OCI-LY1 (cell line): ENCODE data around the gene MTUS2.

Experiments
- H2AFZ ChIP-seq: fragments of 200-600 bp; sonication (generic), shearing (Covaris generic); 2 replicates; pipeline ENCODE4 v1.6.0; 2014; ENCODE audit warnings: antibody characterized with exemption, mild to moderate bottlenecking, low read length
- H3F3A ChIP-seq: fragments of 200-600 bp; sonication (generic), shearing (Covaris generic); 2 replicates; pipeline ENCODE4 v1.6.0; 2014; ENCODE audit warnings: mild to moderate bottlenecking, antibody characterized with exemption, low read length, moderate library complexity; ENCODE audit not compliant: insufficient read depth
- H3K27ac ChIP-seq: fragments of 200-600 bp; sonication (generic); 2 replicates; pipeline ENCODE4 v1.5.1; 2014; ENCODE audit warnings: low read length, mixed run types, mild to moderate bottlenecking, low read depth; ENCODE audit not compliant: poor library complexity, severe bottlenecking
- H3K27me3 ChIP-seq: fragments of 200-600 bp; sonication (generic); 2 replicates; pipeline ENCODE4 v1.6.0; 2014; ENCODE audit warnings: antibody characterized with exemption, mild to moderate bottlenecking, low read length, moderate library complexity; ENCODE audit not compliant: insufficient read depth
- H3K36me3 ChIP-seq: fragments of 200-600 bp; sonication (generic); 2 replicates; pipeline ENCODE4 v1.6.1; 2014; ENCODE audit warnings: mild to moderate bottlenecking, antibody characterized with exemption, low read length, moderate library complexity, mixed read lengths; ENCODE audit not compliant: insufficient read depth
- H3K4me1 ChIP-seq: fragments of 200-600 bp; sonication (generic); 2 replicates; pipeline ENCODE4 v1.5.1; 2014; ENCODE audit warnings: mild to moderate bottlenecking, low read length, moderate library complexity; ENCODE audit not compliant: insufficient read depth, severe bottlenecking
- H3K4me2 ChIP-seq: fragments of 200-600 bp; sonication (generic), shearing (Covaris generic); 2 replicates; pipeline ENCODE4 v1.6.1; 2014; ENCODE audit warnings: low read length
- H3K4me3 ChIP-seq: fragments of 200-600 bp; sonication (generic); 2 replicates; pipeline ENCODE4 v1.5.1; 2014; ENCODE audit warnings: low read length, low read depth, mild to moderate bottlenecking, mixed read lengths; ENCODE audit not compliant: poor library complexity, severe bottlenecking
- H3K79me2 ChIP-seq: fragments of 200-600 bp; shearing (Covaris generic); 2 replicates; pipeline ENCODE4 v1.6.1; 2016; ENCODE audit warnings: mixed run types, low read length, mixed read lengths; ENCODE audit not compliant: insufficient read depth
- H3K9ac ChIP-seq: fragments of 200-600 bp; sonication (generic), shearing (Covaris generic); 2 replicates; pipeline ENCODE4 v1.6.1; 2014; ENCODE audit warnings: mild to moderate bottlenecking, low read length, mixed read lengths
- H3K9me2 ChIP-seq: fragments of 200-600 bp; sonication (generic), shearing (Covaris generic); 2 replicates; pipeline ENCODE4 v1.6.1; 2014; ENCODE audit warnings: low read depth, mild to moderate bottlenecking, low read length, mixed read lengths
- H3K9me3 ChIP-seq: fragments of 200-600 bp; shearing (Covaris generic); 2 replicates; pipeline ENCODE4 v1.6.1; 2014; ENCODE audit warnings: low read length, mixed read lengths
- H4K20me1 ChIP-seq: fragments of 200-600 bp; sonication (generic), shearing (Covaris generic); 2 replicates; pipeline ENCODE4 v1.6.0; 2016; ENCODE audit warnings: mild to moderate bottlenecking, low read length; ENCODE audit not compliant: insufficient read depth
- CTCF ChIP-seq: fragments of 200-600 bp; sonication (generic), shearing (Covaris generic); IDR thresholded peaks from 2 replicates; pipeline ENCODE4 v1.5.1; 2017; ENCODE audit warnings: mild to moderate bottlenecking, antibody characterized with exemption, low read length, moderate library complexity, mixed read lengths
- EZH2 ChIP-seq: fragments of 200-600 bp; sonication (generic), shearing (Covaris generic); IDR thresholded peaks from 2 replicates; pipeline ENCODE4 v1.8.0; 2017; ENCODE audit warnings: borderline replicate concordance, mixed run types, mild to moderate bottlenecking, antibody characterized with exemption, low read length, moderate library complexity, mixed read lengths

The MTUS2 gene

DNA sequence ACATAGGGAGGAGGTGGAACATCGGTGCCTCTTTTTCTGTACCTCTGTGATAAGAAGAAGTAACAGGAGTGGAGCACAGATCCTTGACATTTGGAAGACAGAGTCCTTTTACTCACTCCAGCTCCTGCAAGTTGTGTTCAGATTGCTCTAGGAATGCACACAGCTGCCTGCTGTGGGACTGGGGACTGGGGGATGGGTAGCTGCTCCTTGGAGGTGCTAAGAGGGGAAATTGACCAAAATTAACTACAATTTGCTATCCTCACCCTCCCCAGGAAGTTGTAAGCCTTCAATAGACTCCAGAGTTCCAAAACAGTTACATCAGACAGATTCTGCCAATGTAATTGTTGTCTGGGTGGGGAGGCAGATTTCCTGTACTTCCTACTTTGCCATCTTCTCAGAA lies 317.9 kb downstream of the MTUS2 start:
- Histone ChIP-seq H3K9me2 (no peaks in the 10 kb centered on the region), H3K9ac (no peak overlapping the region), H3K4me1 (no peaks in the 10 kb centered on the region), H4K20me1 (no peaks in the 10 kb centered on the region), H3K9me3 (no peaks in the 10 kb centered on the region), H3K4me2 (no peak overlapping the region), H3K27ac (no peak overlapping the region), H3K36me3 (no peaks in the 10 kb centered on the region), H3F3A (no peaks in the 10 kb centered on the region), H3K27me3 (no peaks in the 10 kb centered on the region), H3K4me3 (no peak overlapping the region), H2AFZ (no peak overlapping the region), H3K79me2 (no peaks in the 10 kb centered on the region)
- TF ChIP-seq CTCF = no peak
- TF ChIP-seq EZH2 = no peak

GRCh38 chr13:29140277-29140676 lies 320.1 kb downstream of the MTUS2 start:
- H3K9me3 ChIP-seq = no peaks in the 10 kb centered on the region
- no peaks in the 10 kb centered on the region for H3K4me1 ChIP-seq
- no peak overlapping the region for H3K9ac ChIP-seq
- no peak overlapping the region for H3K27ac ChIP-seq
- H4K20me1 ChIP-seq = no peaks in the 10 kb centered on the region
- no peaks in the 10 kb centered on the region for H3K9me2 ChIP-seq
- H3K4me2 ChIP-seq = no peak overlapping the region
- no peaks in the 10 kb centered on the region for H3K36me3 ChIP-seq
- H3F3A ChIP-seq = no peaks in the 10 kb centered on the region
- H3K4me3 ChIP-seq = no peak overlapping the region
- no peak overlapping the region for H2AFZ ChIP-seq
- TF ChIP-seq EZH2 (no peak), CTCF (no peak)
- no peaks in the 10 kb centered on the region for H3K79me2 ChIP-seq
- H3K27me3 ChIP-seq = no peaks in the 10 kb centered on the region

DNA sequence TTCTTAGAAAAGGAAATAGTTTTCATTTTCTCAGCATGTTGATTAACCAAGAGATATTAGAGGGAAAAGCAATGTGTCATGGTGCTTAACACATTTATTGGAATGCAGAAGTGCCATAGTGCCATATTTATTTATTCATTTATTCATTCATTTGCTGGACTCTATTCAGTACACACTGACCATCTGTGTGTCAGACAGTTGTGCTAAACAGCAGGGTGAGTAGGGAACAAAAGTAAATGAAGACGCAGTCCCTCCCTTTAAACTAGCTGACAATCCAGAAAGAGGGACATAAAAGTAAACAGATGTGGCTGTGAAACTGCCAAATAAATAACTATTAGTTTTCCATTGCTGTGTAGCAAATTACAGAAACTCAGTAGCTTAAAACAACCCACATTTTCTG lies 323.7 kb downstream of the MTUS2 start:
- TF ChIP-seq EZH2 = no peak
- TF ChIP-seq CTCF = no peak
- Histone ChIP-seq H3K27ac (no peak overlapping the region), H3K9me3 (no peaks in the 10 kb centered on the region), H2AFZ (no peak overlapping the region), H3K4me1 (no peaks in the 10 kb centered on the region), H3K27me3 (no peaks in the 10 kb centered on the region), H3K9ac (no peak overlapping the region), H3K79me2 (no peaks in the 10 kb centered on the region), H3K9me2 (no peaks in the 10 kb centered on the region), H3K4me2 (no peak overlapping the region), H3K4me3 (no peak overlapping the region), H3K36me3 (no peaks in the 10 kb centered on the region), H4K20me1 (no peaks in the 10 kb centered on the region), H3F3A (no peaks in the 10 kb centered on the region)
